ENCODE results near the gene SLC9A8. TPM values are rescaled to one million over a fixed set of nuclear protein-coding genes. Genes with fewer than 3 reads are reported as not detected.
A peak's percentile ranks its signal among the peaks of the same experiment; 100 is the strongest.

SLC9A8 gene
- total RNA-seq, 1 donor, result 6.9 TPM

GRCh38 chr20:49937027-49937929 lies 124.7 kb downstream of the SLC9A8 start:
- no peaks in the 10 kb centered on the region for H3K27me3 ChIP-seq (ENCODE audit: insufficient read depth, low read length)
- peak overlapping the region; percentile 65 for H2AFZ ChIP-seq (ENCODE audit: low read length)

GRCh38 chr20:49938173-49939163 lies 125.8 kb downstream of the SLC9A8 start:
- peak overlapping the region; percentile 87 for H3K27ac ChIP-seq (ENCODE audit: low read depth, low read length)
- peak overlapping the region; percentile 99 for H3K4me2 ChIP-seq (ENCODE audit: insufficient read depth, low read length)
- H3K9me3 ChIP-seq (ENCODE audit: low read depth, low read length), result no peaks in the 10 kb centered on the region
- peaks cover 72% of the 10 kb centered on the region for H3K79me2 ChIP-seq (ENCODE audit: insufficient read depth, low read length)
- H2AFZ ChIP-seq (ENCODE audit: low read length), result no peak overlapping the region
- no peaks in the 10 kb centered on the region for H3K27me3 ChIP-seq (ENCODE audit: insufficient read depth, low read length)
- H4K20me1 ChIP-seq (ENCODE audit: insufficient read depth, low read length), result peaks cover 46% of the 10 kb centered on the region
- H3K4me1 ChIP-seq (ENCODE audit: insufficient read depth, low read length), result peaks cover 24% of the 10 kb centered on the region
- peak; percentile 84 for DNase-seq (ENCODE audit: insufficient read length, low spot score, missing footprints)
- peaks cover 34% of the 10 kb centered on the region for H3K36me3 ChIP-seq (ENCODE audit: insufficient read depth, low read length)
- H3K4me3 ChIP-seq (ENCODE audit: insufficient read depth, low read length), result peak overlapping the region; percentile 80
- TF ChIP-seq CTCF (IDR thresholded peaks at IDR 0.05; ENCODE audit: extremely low read depth, low read depth, low read length), result no peak

More at GRCh38 chr20:49937027-49937929, 124.7 kb downstream of the SLC9A8 start:
- no peaks in the 10 kb centered on the region for H3K9me3 ChIP-seq (ENCODE audit: low read depth, low read length)
- H4K20me1 ChIP-seq (ENCODE audit: insufficient read depth, low read length), result peaks cover 43% of the 10 kb centered on the region
- peaks cover 61% of the 10 kb centered on the region for H3K79me2 ChIP-seq (ENCODE audit: insufficient read depth, low read length)
- peak overlapping the region; percentile 80 for H3K4me3 ChIP-seq (ENCODE audit: insufficient read depth, low read length)
- DNase-seq (ENCODE audit: insufficient read length, low spot score, missing footprints), result no peak
- no peak for TF ChIP-seq CTCF (IDR thresholded peaks at IDR 0.05; ENCODE audit: extremely low read depth, low read depth, low read length)
- H3K4me1 ChIP-seq (ENCODE audit: insufficient read depth, low read length), result peaks cover 24% of the 10 kb centered on the region
- H3K36me3 ChIP-seq (ENCODE audit: insufficient read depth, low read length), result peaks cover 22% of the 10 kb centered on the region
- H3K4me2 ChIP-seq (ENCODE audit: insufficient read depth, low read length), result peak overlapping the region; percentile 99
- peak overlapping the region; percentile 87 for H3K27ac ChIP-seq (ENCODE audit: low read depth, low read length)

- Histone ChIP-seq H3K4me3 (ENCODE audit: insufficient read depth, low read length) (no peak overlapping the region), H3K27me3 (ENCODE audit: insufficient read depth, low read length) (no peaks in the 10 kb centered on the region), H2AFZ (ENCODE audit: low read length) (no peak overlapping the region), H3K9me3 (ENCODE audit: low read depth, low read length) (no peaks in the 10 kb centered on the region), H4K20me1 (ENCODE audit: insufficient read depth, low read length) (peaks cover 50% of the 10 kb centered on the region), H3K4me2 (ENCODE audit: insufficient read depth, low read length) (no peak overlapping the region), H3K79me2 (ENCODE audit: insufficient read depth, low read length) (peaks cover 95% of the 10 kb centered on the region), H3K36me3 (ENCODE audit: insufficient read depth, low read length) (peaks cover 59% of the 10 kb centered on the region), H3K4me1 (ENCODE audit: insufficient read depth, low read length) (peaks cover 24% of the 10 kb centered on the region), H3K27ac (ENCODE audit: low read depth, low read length) (no peak overlapping the region)
- DNase-seq (ENCODE audit: insufficient read length, low spot score, missing footprints), result no peak
- TF ChIP-seq CTCF (IDR thresholded peaks at IDR 0.05; ENCODE audit: extremely low read depth, low read depth, low read length), result no peak
Observed at GRCh38 chr20:49941456-49941855, 128.8 kb downstream of the SLC9A8 start.

Small RNAs within 50 kb of the gene (small RNA-seq; reads per million reads assigned to genes)
- not detected for gene RF00017
- not detected for gene RF00019
- gene RNU6-919P, result not detected

Other genes with a start within 250 kb of the SLC9A8 start
- 33.6 and 89.8 TPM in 2 replicates for gene PTGIS, start 244.7 kb upstream of the SLC9A8 start, total RNA-seq
- gene B4GALT5, start 99.0 kb upstream of the SLC9A8 start, total RNA-seq, result 35.8 and 43.9 TPM in 2 replicates
- gene SPATA2, start 102.7 kb downstream of the SLC9A8 start, total RNA-seq, result 3.2 and 3.3 TPM in 2 replicates
- gene RNF114, start 123.6 kb downstream of the SLC9A8 start, total RNA-seq, result 46.9 and 78.5 TPM in 2 replicates
- gene SNAI1, start 170.2 kb downstream of the SLC9A8 start, total RNA-seq, result 1.8 and 2.1 TPM in 2 replicates

All from osteoblast (primary cell).